ENCODE data around the gene MICALL2.

The MICALL2 gene

DNA sequence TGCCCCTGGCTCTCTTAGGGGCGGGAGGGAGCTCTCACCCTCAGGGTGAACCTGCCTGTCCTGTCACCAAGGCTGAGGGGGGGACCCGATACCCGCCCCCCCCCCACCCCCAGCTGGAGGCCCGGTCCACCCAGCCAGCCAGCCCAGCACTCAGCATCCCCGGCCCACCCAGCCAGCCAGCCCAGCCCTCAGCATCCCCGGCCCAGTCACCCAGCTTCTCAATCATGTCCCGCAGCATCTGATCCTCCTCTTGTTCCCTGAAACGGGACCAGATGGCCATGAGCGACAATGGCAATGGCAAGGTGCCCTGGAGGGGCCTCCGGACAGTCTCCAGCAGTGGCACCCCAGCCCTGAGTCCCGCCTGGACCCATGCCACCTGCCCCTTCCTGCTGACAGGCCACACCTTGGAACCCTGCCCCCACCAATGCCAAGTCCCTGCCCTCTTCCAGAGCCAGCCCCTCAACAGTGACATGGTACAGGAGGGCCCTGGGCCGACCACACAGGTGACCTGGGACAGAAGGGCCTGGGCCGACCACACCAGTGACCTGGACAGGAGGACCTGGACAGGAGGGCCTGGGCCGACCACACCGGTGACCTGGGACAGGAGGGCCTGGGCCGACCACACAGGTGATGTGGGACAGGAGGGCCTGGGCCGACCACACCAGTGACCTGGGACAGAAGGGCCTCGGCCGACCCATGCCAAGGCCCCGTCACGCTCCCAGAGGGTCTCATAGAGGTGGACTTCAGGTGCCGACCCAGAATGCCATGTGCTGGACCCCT is 24.2 kb downstream of the MICALL2 start:
- DNase-seq (ENCODE audit: low read depth in 2 of 2, low spot score in 1 of 2): no peak

DNA sequence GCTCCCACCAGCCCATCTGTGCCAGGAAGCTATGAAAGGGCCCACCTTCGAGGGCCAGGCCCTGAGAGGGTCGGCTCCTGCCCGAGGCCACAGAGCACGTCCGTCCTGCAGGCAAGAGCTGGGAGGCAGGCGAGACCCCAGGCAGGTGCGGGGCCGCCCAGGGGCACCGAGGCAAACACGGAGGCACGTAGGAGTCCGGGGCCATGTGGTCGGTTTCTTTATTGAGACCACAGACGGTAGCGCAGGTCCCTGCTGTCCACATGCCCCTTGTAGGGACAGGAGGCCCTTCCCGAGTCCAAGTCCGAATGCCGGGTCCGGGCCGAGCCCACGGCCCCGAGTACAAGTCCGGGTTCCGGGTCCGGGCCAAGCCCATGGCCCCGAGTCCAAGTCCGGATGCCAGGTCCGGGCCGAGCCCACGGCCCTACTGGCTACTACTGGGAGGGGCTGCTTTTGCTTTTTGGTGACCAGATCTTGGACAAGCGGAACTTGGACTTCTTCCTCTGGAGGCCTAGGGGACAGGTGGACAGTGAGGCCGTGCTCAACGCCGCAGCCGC is 25.0 kb downstream of the MICALL2 start:
- DNase-seq (ENCODE audit: low read depth in 2 of 2, low spot score in 1 of 2): no peak

DNA sequence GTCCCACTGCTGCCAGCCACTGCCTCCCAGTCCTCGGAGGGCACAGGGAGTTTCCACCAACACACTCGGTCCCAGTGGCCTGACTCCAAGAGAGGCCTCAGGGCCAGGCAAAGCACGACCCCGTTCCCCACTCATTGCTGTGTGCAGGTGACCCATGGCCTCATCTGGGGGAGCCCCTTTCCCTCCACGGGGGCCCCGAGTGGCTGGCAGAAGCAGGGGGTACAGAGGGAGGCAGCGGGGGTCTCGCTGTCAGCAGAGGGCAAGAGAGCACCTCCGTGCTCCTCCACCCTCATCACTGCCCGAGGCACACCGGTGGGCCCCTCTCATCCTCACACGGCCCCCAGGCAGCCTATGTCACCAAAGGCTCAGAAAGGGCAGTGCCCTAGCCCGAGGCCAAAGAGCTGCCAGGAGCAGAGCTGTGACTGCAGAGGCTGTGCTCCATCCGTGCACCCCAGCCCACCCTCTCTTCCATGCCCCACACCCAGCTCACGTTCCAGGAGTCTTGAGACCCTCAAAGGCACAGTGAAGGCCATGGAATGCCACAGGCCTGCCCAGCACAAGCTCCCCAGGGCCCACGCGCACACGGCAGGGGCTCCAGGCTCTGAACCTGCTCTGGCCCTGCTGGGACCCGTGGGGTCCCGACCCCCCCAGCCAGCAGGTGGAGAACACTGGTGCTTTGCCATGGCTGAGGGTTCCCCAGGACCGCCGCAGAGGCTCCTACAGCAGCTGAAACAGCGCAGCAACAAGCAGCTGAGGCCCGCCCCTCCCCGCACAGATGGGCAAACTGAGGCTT is 25.9 kb downstream of the MICALL2 start:
- no peak for DNase-seq (ENCODE audit: low read depth in 2 of 2, low spot score in 1 of 2)

DNA sequence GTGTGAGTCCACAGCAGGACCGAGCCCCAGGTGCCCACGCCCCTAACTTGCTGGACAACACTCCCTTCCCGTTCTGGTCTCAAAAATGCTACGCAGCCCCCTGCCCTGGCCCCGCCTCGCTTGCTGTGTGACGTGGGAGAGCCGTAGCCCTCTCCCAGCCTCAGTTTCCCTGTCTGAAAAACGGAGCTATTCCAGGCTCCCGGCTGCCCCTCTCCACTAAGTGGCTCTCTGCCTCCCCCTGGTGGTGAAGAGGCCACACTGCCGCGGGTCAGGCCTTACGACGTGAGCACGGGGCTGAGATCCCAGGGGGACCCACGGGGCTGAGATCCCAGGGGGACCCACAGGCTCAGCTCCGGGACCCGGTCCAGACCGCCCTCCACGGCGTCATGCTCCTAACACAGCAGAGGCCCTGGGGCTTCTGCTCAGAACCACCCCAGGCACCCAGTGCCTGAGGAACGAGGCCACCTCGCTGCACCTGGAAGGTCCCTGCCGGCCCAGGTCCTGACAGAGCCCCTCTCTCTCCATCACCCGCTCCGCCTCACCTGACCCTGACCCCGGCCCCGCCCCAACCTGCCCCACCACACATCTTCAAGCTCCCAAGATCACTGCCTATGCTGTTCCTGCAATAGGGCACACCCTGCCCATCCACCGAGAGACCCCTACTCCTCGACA is 26.7 kb downstream of the MICALL2 start:
- DNase-seq (ENCODE audit: low read depth in 2 of 2, low spot score in 1 of 2): peak; percentile 70 to 71

DNA sequence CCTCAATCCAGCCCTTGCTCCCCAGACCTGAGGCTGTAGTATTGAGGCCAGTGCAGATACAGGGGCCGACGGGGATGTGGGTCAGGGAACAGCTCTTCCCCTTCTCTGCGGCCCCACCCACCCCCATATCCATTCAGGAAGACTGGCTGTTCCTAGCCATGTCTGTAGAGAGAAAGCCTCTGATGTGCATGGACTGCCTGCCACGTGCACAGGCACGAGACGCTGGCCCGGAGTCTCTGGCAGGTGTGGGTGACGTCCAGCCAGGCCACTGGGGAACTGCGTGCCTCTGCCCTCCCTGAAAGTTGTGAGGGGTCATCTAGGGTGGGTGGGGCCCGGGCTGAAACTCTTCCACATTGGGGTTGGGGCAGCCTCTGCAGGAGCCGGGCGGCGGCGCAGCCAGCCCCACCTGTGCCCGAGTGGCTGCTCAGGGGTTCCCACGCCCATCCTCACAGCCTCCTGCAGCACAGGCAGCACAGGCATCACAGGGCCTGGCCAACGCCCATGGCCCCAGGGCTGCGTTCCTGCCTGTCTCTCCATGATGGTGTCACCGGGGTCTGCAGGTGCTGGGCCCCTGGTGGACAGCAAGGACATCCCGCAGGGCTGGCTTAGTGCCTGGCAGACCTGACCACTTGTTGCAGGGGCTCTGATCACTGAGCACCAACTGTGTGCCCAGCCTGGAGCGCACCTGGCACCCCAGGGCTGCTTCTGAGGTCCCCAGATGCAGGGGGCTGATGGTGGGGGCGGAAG is 27.5 kb downstream of the MICALL2 start:
- DNase-seq (ENCODE audit: low read depth in 2 of 2, low spot score in 1 of 2): no peak

DNA sequence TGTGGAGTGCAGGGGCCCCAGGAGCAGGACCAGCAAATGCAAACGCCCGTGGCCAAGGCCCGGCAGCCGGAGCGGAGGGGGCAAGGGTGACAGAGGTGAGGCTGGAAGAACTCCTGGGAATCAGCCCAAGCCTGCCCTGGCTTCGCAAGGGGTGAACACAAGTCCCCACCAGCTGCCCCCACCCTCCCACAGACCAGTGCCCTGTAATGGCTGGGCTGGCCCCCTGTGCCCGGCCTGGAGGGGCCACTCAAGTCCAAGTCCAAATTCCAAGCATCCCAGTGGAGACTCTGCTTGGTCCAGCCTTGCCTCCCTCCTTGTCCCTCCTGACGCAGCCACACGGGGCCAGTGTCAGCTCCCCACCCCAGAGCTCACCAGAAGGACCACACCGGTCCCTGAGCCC is 28.0 kb downstream of the MICALL2 start:
- no peak for DNase-seq (ENCODE audit: low read depth in 2 of 2, low spot score in 1 of 2)

DNA sequence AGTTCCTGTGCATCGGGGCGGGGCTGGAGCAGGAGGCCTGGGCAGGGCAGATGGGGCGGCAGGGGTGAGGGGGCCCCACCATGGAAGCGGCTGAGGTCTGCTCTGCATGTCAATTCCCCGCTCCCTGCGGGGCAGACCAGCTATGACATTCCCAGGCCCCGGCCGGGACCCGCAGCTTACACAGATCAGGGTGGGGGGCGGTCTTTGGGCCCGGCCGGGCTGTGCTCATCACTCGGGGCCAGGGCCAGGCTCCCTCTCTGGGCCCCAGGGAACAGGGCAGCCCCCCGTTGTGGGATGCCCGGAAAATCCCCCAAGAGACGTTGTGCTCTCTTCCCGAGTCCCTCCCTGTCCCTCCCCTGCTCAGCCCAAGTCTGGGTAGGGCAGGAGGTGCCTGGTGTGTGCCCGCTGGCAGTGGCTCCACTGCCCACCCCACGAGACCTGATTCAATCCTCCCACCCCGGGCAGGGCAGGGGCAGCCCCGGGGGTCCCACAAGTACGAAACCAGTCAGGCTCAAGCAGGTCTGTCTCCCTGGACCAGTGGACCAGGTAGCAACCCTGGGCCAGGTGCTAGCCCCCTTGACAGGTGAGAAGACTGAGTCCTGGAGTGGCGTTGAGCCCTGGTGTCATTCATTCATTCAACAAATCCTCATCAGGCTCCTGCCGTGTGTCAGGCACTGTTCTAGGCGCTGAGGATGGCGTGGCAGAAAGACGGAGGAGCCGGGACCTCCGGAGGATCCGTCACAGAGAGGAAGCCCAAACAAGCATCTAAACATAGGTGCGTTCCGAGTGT is 29.0 kb downstream of the MICALL2 start:
- DNase-seq (ENCODE audit: low read depth in 2 of 2, low spot score in 1 of 2): no peak

DNA sequence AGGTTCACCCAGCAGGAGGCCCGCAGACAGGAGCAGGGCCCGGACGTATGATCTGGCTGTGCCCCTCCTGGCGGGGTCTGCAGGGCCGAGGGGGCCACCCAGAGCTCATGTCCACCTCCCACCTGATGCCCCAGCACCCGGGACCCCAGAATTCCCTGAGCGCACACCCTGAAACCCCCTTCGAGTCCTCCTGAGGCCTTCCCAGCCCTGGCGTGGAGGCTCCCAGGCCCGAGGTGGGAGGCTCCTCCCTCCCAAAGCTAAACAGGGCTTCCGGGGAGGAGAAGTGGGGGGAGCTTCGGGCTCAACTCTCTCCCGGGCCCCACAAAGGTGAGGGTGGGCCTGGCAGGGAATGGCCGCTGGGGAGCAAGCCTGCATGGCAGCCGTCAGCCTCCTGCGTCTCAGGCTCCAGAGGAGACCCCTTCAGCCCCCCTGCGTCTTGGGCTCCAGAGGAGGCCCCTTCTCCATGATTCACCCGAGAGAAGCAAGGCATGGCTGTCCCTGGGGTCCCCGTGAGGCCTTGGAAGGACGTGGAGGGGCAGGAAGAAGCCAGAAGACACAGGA is 30.2 kb downstream of the MICALL2 start:
- DNase-seq (ENCODE audit: low read depth in 2 of 2, low spot score in 1 of 2): no peak

DNA sequence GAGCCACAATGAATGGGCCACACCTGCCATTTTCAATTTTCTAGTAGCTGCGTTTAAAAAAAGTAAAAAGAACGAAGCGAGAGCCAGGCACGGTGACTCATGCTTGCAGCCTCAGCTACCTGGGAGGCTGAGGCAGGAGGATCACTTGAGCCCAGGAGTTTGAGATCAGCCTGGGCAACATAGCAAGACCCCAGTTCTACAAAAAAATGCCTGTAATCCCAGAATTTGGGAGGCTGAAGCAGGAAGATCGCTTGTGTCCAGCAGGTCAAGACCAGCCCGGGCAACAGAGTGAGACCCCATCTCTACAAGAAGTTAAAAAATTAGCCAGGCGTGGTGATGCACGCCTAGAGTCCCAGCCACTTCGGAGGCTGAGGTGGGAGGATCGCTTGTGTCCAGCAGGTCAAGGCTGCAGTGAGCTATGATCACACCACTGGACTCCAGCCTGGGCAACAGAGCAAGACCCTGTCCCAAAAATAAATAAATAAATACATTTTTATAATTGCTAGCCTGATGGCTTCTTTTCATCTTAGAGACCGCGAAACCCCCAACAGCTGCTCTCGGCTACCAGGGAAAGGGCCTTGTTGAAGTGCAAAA is 32.1 kb downstream of the MICALL2 start:
- DNase-seq (ENCODE audit: low read depth in 2 of 2, low spot score in 1 of 2): no peak

DNA sequence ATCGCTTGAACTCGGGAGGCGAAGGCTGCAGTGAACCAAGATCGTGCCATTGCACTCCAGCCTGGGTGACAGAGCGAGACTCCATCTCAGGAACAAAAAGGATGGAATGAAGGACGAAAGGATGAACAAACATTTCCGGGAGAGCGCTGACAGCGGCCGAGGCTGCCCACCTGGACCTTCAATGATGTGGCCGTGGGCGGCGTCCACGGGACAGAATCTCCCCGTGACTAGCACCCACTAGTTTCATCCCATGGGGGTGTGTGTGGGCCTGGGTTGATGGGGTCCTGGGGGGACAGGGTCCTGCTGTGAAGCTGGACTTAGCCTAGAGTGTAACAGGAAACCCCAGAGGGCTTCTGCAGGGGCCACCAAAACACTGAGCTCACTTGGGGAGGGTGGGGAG is 32.8 kb downstream of the MICALL2 start:
- no peak for DNase-seq (ENCODE audit: low read depth in 2 of 2, low spot score in 1 of 2)

DNA sequence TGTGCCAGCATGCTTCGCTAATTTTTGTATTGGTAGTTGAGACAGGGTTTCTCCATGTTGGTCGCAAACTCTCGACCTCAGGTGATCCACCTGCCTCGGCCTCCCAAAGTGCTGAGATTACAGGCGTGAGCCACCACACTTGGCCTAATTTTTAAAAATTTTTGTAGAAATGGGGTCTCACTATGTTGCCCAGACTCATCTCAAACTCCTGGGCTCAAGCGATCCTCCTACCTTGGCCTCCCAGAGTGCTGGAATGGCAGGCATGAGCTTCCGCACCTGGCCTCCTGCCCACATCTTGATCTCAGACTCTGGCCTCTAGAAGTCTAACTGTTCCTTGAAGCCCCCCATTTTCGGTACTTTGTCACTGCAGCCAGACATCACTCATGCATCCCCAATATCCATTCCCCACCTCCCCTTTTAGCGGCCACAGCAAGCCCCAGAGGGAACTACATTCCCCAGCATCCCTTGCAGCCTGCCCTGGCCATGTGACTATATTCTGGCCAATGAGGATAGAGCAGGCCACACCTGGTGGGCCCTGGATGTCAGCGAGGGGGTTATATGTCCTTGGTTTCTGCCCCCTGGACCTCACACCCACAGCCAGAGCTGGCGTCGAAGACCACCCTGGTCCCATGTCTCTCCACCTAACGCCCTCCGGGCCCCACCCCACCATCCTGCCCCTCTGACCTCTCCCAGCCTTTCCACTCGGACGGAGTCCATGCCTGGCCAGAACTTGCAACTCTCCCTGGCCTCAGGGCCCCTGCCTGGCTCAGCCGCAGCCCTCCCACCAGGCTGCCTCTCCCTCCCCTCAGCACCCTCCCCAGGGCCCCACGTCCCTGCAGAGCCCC is 33.8 kb downstream of the MICALL2 start:
- no peak for DNase-seq (ENCODE audit: low read depth in 2 of 2, low spot score in 1 of 2)

DNA sequence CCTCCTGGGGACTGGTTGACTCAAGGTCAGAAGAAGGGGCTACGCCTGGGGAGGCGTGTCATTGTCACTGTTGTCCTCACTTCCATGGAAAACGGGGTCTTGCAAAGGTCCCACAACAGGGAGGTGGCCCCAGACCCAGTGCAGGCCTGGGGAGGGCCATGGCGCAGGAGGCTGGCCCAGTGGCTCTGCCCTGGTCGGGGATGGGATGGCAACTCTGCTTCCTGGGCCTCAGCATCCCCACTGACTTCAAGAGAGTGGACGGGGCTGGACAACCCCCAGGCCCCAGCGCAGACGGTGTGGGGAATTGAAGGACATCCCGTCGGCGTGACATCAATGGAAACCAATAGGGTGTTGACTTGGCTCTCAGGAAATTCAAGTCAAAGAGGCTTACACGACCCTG is 35.2 kb downstream of the MICALL2 start:
- DNase-seq (ENCODE audit: low read depth in 2 of 2, low spot score in 1 of 2): no peak

DNA sequence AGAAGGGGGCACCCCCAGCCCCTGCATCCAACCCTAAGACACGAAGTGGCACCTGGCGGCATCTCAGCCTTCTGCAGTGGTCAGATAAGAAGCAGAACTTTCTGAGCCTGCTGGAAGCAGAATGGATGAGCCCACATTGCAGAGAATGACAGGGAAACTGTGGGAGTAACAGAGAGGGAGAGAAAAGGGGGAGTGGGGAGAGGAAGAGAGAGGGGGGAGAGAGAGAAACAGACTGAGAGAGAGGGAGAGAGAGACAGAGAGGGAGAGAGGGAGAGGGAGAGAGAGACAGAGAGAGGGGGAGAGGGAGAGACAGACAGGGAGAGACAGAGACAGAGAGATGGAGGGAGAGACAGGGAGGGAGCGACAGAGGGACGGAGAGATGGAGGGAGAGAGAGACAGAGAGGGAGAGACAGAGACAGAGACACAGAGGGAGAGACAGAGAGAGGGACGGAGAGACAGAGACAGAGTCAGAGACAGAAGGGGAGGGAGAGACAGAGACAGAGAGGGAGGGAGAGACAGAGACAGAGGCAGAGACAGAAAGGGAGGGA is 35.9 kb downstream of the MICALL2 start:
- DNase-seq (ENCODE audit: low read depth in 2 of 2, low spot score in 1 of 2): no peak

DNA sequence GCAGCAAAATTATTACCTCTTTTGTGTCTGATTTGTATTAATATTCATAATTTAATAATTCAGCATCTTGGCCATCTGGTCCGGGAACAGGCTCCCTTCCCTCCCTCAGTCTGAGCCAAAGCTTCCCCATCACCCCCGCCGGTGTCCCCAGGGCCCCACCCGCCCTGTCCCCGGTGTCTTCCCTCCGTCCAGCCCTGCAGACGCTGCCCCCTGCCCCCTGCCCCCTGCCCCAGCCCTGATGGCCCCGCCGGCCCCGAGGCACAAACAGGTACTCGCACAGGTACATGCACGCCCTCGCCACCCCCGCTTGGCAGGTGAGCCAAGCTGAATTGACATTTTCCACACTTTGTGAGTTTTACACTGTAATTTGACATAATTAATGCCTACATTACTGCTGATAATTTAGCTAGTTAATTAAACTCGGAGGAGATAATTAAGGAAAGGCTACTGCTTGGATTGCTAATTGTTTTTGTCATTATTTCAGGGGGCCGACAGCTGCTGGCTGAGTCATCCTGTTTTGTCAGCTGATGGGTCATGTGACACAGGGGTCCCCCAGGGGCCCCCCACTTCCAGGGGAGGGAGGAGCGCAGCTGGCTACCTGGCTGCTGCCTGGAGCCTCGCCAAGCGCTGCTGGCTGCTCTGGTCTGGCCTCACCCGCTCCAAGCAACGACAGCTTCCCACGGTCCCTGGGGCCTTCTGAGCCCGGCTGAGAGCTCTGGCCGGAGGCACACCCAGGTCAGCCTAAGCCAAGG is 36.6 kb downstream of the MICALL2 start:
- DNase-seq (ENCODE audit: low read depth in 2 of 2, low spot score in 1 of 2): no peak

DNA sequence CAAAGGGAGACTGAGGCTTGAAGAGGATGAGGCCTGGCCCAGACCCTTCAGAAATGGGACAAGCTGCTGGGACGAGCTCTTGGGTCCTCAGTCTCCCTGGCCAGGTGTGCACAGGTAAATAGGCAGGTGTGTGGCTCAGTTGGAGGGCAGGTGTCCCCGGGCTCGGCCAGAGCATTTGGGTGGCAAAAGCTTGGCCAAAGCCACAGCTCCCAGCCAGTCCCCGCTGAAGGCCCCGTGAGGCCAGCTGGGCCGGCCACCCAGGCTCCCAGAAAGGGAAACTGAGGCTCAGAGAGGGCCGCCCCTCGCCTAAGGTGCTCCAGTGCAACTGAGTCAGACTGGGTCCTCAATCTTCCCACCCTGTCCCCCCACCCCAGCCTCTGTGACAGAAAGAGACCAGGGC is 37.3 kb downstream of the MICALL2 start:
- no peak for DNase-seq (ENCODE audit: low read depth in 2 of 2, low spot score in 1 of 2)

DNA sequence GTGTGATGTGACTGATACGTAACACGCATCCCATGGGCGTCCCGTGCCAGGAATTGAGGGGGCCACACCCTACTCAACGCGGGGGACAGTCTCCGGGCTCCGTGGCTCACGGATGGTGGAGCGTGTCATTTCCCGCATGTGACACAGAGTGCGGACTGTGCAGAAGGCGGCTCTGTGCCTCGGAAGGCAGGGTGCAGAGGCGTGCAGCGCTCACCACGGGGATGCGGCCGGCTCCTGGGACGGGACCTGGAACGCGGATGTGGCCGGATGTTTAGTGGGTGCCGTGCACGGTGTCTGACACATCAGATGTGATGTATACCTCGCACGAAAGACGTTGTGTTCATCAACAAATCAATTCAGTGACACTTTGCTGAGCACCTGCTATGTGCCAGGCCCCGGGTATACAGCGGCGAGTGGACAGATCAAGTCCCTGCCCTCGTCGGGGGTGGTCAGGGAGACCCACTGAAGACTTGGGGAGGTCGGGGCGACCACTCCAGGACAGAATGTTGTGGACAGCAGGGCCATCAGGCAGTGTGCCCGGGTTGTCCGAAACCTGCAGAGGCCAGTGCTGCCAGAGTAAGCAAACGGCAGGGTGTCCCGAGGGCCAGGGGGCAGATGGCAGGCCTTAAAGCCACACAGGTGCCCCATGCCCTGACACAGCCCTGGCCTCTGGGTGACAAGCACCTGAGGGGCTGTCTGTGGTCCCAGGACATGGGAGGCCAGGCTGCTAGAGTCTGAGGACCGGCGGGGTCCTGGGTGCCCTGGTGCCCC is 38.1 kb downstream of the MICALL2 start:
- no peak for DNase-seq (ENCODE audit: low read depth in 2 of 2, low spot score in 1 of 2)

DNA sequence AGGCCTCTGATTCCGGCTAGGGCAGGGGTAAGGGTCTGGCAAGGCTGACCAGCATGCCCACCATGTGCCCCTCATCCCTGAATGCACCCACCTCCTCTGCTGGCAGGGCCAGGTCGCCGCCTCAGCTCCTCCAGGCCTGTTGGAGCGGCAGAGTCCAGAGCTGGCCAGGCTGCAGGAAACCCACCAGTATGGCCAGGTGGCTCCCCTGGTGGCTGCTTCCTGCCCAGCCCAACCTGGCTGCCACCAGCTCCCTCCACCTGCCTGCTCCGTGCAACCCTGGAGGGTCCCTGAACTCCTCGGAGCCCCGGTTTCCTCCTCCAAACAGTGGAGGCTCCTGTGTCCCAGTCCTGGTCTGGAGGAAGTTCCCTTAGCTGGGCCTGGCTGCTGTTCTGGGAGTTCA is 39.6 kb downstream of the MICALL2 start:
- DNase-seq (ENCODE audit: low read depth in 2 of 2, low spot score in 1 of 2): no peak

Data from stimulated activated CD8-positive, alpha-beta memory T cell treated with anti-CD3 and anti-CD28 coated beads, Interleukin-4, amount 100 ng/mL, for 1 hour (primary cell).